ENCODE data around the gene AGFG2. TPM values are rescaled to one million over a fixed set of nuclear protein-coding genes. Genes with fewer than 3 reads are reported as not detected.

Gene AGFG2
- total and polyA plus RNA-seq, 4 donors: 6.4 to 29.2 (median 21.5) TPM

DNA sequence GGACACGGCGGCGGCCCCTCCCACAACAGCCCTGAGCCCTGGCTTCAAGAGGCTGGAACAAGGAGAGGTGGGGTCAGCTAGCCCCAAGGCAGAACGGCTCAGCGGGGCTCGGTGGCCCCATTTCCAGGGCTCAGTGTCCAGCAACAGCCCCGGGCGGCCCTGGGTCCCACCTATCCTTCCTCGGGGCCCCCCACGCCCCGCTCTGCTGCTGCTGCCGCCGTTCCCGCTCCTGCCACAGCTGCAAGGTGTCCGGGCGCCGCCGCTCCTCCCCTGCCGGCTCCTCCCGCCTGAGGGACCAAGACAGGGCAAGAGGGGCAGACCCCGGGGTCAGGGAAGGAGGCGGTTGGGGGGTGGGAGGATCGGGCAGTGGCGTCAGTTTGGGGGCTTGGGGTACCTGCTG, 38.1 kb downstream of the AGFG2 start:
- Histone ChIP-seq H3K27ac (ENCODE audit: low read depth in 1 of 2, low read length in 2 of 2) (no peak overlapping the region), H3K27me3 (ENCODE audit: control insufficient read depth in 1 of 2, insufficient read depth in 2 of 2, low read length in 1 of 2) (no peaks in the 10 kb centered on the region), H3K36me3 (ENCODE audit: control insufficient read depth in 1 of 2, insufficient read depth in 2 of 2, low read length in 1 of 2) (peaks cover 0 to 15% of the 10 kb centered on the region in 2 donors), H3K4me1 (ENCODE audit: control insufficient read depth in 1 of 2, insufficient read depth in 2 of 2, low read length in 2 of 2) (no peaks in the 10 kb centered on the region), H3K4me3 (ENCODE audit: low read length in 2 of 2) (no peak overlapping the region), H3K9me3 (ENCODE audit: control insufficient read depth, low read length) (no peaks in the 10 kb centered on the region)
- DNase-seq (no peak), ATAC-seq (ENCODE audit: low FRiP score) (no peak)
- WGBS, 2 donors: 95% methylated on average over 23 to 24 of the region's 24 CpGs
- intact Hi-C loops (cut with DNase I): no loop called here

DNA sequence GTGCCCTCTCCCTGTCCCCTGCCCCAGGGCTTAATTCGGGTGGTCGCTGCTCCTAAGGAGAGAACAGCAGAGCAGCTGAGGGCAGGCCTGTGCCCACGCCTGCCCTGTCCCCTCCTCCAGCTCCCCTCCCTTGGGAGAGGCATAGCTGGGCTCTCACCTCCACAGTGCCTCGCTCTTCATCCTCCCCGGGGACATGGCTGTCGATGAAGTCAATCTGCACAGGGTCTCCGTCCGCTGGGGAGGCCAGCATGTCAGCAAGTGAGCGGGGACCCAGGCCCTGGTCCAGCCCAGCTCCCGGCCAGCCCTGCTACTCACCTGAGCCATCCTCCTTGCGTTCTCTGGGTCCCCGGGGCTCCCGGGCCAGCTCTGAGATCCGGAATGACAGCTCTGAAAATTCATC, 38.5 kb downstream of the AGFG2 start:
- ATAC-seq (ENCODE audit: low FRiP score): no peak
- Histone ChIP-seq H3K4me1 (ENCODE audit: control insufficient read depth in 1 of 2, insufficient read depth in 2 of 2, low read length in 2 of 2) (no peaks in the 10 kb centered on the region), H3K9me3 (ENCODE audit: control insufficient read depth, low read length) (no peaks in the 10 kb centered on the region), H3K36me3 (ENCODE audit: control insufficient read depth in 1 of 2, insufficient read depth in 2 of 2, low read length in 1 of 2) (peaks cover 0 to 15% of the 10 kb centered on the region in 2 donors), H3K27me3 (ENCODE audit: control insufficient read depth in 1 of 2, insufficient read depth in 2 of 2, low read length in 1 of 2) (no peaks in the 10 kb centered on the region), H3K27ac (ENCODE audit: low read depth in 1 of 2, low read length in 2 of 2) (no peak overlapping the region), H3K4me3 (ENCODE audit: low read length in 2 of 2) (no peak overlapping the region)
- intact Hi-C loops (cut with DNase I): no loop called here
- 91 to 93% methylated on average over 14 of the region's 14 CpGs for WGBS, 2 donors
- peak in 1 of 2 donors; percentile 46 for DNase-seq

DNA sequence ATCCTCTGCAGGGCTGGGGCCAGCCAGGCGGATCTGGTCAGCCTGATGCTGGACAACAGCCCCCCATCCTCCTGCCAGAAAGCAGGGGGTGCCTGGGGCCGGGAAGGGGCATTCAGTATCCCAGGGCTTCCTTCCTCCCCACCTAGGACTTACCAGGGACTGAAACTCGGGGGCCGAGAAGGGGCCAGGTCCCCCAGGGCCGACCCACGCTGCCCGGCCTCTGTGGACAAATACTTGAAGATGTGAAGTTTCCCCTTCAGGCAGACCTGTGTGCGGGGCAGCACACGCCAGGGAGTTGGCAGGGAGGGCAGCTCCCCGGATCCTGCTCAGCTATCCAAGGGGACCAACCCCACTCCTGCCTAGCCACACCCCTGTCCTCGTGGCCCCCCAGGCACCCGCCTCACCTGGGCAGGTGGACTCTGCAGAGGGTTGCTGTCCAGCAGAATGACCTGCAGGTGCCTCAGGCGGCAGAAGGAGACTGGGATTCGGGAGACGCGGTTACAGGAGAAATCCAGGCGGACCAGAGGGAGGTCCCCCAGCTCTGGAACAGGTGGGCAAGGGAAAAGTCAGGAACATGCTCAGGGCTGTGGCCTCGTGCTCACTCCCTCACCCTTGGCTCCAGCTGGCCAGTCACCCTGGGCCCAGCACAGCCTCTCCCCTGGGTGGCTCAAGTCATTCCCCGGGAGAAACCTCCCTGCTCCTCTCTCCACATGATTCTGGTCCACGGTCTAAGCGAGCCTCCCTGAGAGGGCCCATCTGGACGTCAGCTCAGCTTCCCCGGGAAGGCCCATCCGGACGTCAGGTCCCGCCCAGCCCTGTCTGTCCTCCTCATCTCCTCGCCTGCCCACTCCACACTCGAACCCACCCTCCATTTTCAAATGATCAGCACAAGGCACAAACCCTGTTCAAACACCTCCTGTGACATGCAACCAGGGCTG, 39.5 kb downstream of the AGFG2 start:
- Histone ChIP-seq H3K4me3 (ENCODE audit: low read length in 2 of 2) (no peak overlapping the region), H3K36me3 (ENCODE audit: control insufficient read depth in 1 of 2, insufficient read depth in 2 of 2, low read length in 1 of 2) (peaks cover 0 to 15% of the 10 kb centered on the region in 2 donors), H3K27me3 (ENCODE audit: control insufficient read depth in 1 of 2, insufficient read depth in 2 of 2, low read length in 1 of 2) (no peaks in the 10 kb centered on the region), H3K4me1 (ENCODE audit: control insufficient read depth in 1 of 2, insufficient read depth in 2 of 2, low read length in 2 of 2) (no peaks in the 10 kb centered on the region), H3K9me3 (ENCODE audit: control insufficient read depth, low read length) (no peaks in the 10 kb centered on the region), H3K27ac (ENCODE audit: low read depth in 1 of 2, low read length in 2 of 2) (no peak overlapping the region)
- ATAC-seq (ENCODE audit: low FRiP score) (no peak), DNase-seq (peak in 1 of 2 donors; percentile 70)
- WGBS, 2 donors: 91 to 92% methylated on average over 28 of the region's 28 CpGs
- intact Hi-C loops (cut with DNase I): no loop called here

DNA sequence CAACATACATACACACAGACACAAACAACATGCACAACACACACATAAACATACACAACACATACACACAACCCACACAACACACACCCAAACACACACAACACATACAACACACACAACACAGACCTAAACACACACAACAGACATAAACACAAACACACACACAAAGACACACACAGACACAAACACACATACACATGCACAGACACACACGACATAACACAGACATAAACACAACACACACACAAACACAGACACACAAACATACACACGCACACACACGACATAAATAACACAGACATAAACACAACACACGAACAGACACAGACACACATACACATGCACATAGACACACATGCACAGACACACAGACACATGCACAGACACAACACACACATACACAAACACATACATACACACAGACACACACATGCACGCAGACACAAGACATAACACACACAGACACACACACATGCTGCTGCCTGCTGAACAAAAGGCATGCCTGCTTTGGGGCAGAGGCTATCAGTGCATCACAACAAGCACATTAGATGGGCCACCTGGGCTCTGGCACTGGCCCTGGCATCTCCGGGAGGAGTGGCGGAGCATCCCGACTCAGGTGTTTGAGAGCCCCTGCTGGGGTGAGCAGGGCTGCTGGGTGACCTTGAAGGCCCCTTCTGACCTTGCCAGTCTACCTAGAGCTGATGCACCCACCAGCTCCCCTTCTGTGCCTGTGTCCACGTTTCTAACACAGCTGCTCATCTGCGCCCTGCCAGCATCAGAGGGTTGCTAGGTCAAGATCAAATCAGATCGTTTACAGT, 41.7 kb downstream of the AGFG2 start:
- Histone ChIP-seq H3K27me3 (ENCODE audit: control insufficient read depth in 1 of 2, insufficient read depth in 2 of 2, low read length in 1 of 2) (no peaks in the 10 kb centered on the region), H3K27ac (ENCODE audit: low read depth in 1 of 2, low read length in 2 of 2) (no peak overlapping the region), H3K4me3 (ENCODE audit: low read length in 2 of 2) (no peak overlapping the region), H3K36me3 (ENCODE audit: control insufficient read depth in 1 of 2, insufficient read depth in 2 of 2, low read length in 1 of 2) (peaks cover 0 to 15% of the 10 kb centered on the region in 2 donors), H3K9me3 (ENCODE audit: control insufficient read depth, low read length) (no peaks in the 10 kb centered on the region), H3K4me1 (ENCODE audit: control insufficient read depth in 1 of 2, insufficient read depth in 2 of 2, low read length in 2 of 2) (no peaks in the 10 kb centered on the region)
- DNase-seq (no peak), ATAC-seq (ENCODE audit: low FRiP score) (no peak)
- 79 to 85% methylated on average over 11 of the region's 11 CpGs for WGBS, 2 donors
- intact Hi-C loops (cut with DNase I): no loop called here

DNA sequence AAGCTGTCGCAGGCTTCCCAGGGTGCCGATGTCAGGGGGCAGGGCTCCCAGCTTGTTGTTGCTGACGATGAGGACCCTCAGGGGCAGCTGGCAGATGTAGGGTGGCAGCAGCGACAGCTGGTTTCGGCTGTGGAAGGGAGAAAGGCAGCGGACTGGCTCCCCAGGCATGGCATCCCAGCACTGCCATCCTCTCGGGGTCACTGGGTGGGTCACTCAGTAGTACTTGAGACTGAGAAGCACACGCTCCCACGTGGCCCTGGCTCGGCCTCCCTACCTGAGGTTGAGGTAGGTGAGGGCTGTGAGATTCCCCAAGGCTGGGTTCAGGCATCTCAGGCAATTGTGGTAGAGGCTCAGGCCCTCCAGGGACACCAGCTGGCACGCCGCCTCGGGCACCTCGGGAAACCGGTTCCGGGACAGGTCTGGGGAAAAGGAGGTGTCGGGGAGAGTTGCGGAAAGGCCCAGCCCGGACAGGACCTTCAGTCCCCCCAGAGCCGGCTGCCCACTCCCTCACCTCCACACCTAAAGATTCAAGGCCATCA, 43.1 kb downstream of the AGFG2 start:
- 86 to 89% methylated on average over 20 of the region's 20 CpGs for WGBS, 2 donors
- Histone ChIP-seq H3K4me1 (ENCODE audit: control insufficient read depth in 1 of 2, insufficient read depth in 2 of 2, low read length in 2 of 2) (no peaks in the 10 kb centered on the region), H3K9me3 (ENCODE audit: control insufficient read depth, low read length) (no peaks in the 10 kb centered on the region), H3K27me3 (ENCODE audit: control insufficient read depth in 1 of 2, insufficient read depth in 2 of 2, low read length in 1 of 2) (no peaks in the 10 kb centered on the region), H3K4me3 (ENCODE audit: low read length in 2 of 2) (no peak overlapping the region), H3K36me3 (ENCODE audit: control insufficient read depth in 1 of 2, insufficient read depth in 2 of 2, low read length in 1 of 2) (peaks cover 0 to 13% of the 10 kb centered on the region in 2 donors), H3K27ac (ENCODE audit: low read depth in 1 of 2, low read length in 2 of 2) (no peak overlapping the region)
- DNase-seq (peak; percentile 47 to 73), ATAC-seq (ENCODE audit: low FRiP score) (no peak)
- intact Hi-C loops (cut with DNase I): no loop called here

DNA sequence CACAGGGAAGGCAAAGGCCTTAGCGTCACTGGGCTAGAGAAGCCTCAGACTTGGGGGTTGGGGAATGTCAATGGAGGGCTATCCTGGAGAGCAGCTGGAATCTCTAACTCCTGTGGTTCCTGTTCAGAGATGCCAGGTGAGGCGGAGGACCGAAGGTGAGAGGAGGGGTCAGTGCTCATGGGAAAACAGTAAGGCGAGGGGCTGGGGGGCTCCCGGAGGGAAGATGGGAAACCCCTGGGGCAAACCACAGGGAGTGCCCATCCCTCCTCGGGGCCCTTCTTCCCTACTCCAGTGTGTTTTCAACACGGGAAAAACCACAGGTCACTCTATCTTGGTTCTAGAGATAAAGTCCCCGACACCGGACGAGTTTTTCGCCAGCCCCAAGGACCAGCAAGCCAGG, 43.6 kb downstream of the AGFG2 start:
- H3K4me1 ChIP-seq (ENCODE audit: control insufficient read depth in 1 of 2, insufficient read depth in 2 of 2, low read length in 2 of 2): no peaks in the 10 kb centered on the region
- ATAC-seq (ENCODE audit: low FRiP score): no peak
- H3K36me3 ChIP-seq (ENCODE audit: control insufficient read depth in 1 of 2, insufficient read depth in 2 of 2, low read length in 1 of 2): peaks cover 0 to 13% of the 10 kb centered on the region in 2 donors
- no peak for DNase-seq
- H3K4me3 ChIP-seq (ENCODE audit: low read length in 2 of 2): no peak overlapping the region
- intact Hi-C loops (cut with DNase I): no loop called here
- H3K9me3 ChIP-seq (ENCODE audit: control insufficient read depth, low read length): no peaks in the 10 kb centered on the region
- no peaks in the 10 kb centered on the region for H3K27me3 ChIP-seq (ENCODE audit: control insufficient read depth in 1 of 2, insufficient read depth in 2 of 2, low read length in 1 of 2)
- H3K27ac ChIP-seq (ENCODE audit: low read depth in 1 of 2, low read length in 2 of 2): no peak overlapping the region
- 76 to 83% methylated on average over 11 of the region's 11 CpGs for WGBS, 2 donors

DNA sequence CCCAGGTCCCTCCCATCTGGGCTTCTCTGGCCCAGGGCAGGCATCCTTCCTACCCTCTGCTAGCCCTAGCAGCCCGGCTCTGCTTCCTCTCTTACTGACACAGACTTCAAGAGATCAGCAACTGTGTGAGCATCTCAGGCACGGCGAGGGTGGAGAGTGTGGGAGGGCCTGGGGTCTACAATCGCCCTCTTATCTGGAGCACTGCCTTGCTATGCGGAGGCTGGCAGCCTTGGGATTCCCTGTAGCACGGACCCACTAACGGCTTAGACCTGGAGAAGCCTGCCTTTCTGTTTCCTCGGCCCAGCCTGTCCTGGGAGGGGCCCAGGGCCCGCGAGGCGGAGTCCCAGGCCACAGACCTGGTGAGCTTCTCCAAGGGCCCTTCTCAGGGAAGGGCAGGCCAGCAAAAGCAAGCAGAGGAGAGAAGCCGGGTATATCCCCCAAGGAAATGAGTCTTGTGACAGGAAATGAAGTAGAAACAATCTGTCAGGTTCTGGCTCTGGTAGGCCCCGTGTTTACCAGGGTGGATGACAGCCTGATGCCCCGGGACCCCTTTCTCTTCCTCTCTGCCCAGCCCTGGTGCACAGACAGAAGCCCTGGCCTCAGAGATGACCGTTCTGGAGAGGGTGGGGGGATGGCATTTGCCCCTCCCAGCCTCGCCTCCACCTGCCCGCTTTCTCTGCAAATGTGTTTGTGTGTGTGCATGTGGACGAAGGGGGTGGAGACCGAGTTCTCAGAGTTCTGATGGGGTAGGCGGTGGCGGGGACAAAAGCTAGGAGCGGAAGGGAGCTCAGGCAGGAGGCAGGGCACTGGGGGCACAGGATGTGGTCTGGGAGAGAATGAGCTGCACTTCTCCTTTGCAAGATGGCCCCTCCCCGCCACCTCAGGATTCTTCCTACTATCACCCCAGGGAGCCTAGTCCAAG, 44.4 kb downstream of the AGFG2 start:
- DNase-seq (peak; percentile 76 to 86), ATAC-seq (ENCODE audit: low FRiP score) (no peak)
- no peaks in the 10 kb centered on the region for H3K4me1 ChIP-seq (ENCODE audit: control insufficient read depth in 1 of 2, insufficient read depth in 2 of 2, low read length in 2 of 2)

More for the DNA sequence above, 44.4 kb downstream of the AGFG2 start:
- WGBS, 2 donors: 63% methylated on average over 23 of the region's 23 CpGs
- Histone ChIP-seq H3K36me3 (ENCODE audit: control insufficient read depth in 1 of 2, insufficient read depth in 2 of 2, low read length in 1 of 2) (peaks cover 0 to 8% of the 10 kb centered on the region in 2 donors), H3K27me3 (ENCODE audit: control insufficient read depth in 1 of 2, insufficient read depth in 2 of 2, low read length in 1 of 2) (no peaks in the 10 kb centered on the region), H3K27ac (ENCODE audit: low read depth in 1 of 2, low read length in 2 of 2) (no peak overlapping the region), H3K4me3 (ENCODE audit: low read length in 2 of 2) (no peak overlapping the region), H3K9me3 (ENCODE audit: control insufficient read depth, low read length) (no peaks in the 10 kb centered on the region)
- intact Hi-C loops (cut with DNase I): loop anchor here in 1 of 2 donors (2.0 kb wide), 1 partner anchor 29 kb away; the partner anchor contains the start of gene MOSPD3

All from aorta (tissue), 5 donors.